ENCODE data around the gene PTPRD. TPM values are rescaled to one million over a fixed set of nuclear protein-coding genes. Genes with fewer than 3 reads are reported as not detected.

PTPRD gene
- total RNA-seq, 1 experiment from 2014 or later: 0.02 TPM

- H3K9me3 ChIP-seq (ENCODE audit: control insufficient read depth in 1 of 2, insufficient read depth in 1 of 2, low read depth in 1 of 2, low read length in 2 of 2): peaks cover 12 to 20% of the 10 kb centered on the region in 2 experiments; a peak in 3 of 4 replicates
- H3K9me2 ChIP-seq (ENCODE audit: insufficient read depth): no peaks in the 10 kb centered on the region
- CTCF ChIA-PET: no interaction called here
- H3K36me3 ChIP-seq (ENCODE audit: control insufficient read depth in 1 of 2, insufficient read depth in 2 of 2, low read length in 2 of 2): no peaks in the 10 kb centered on the region
- RAD21 ChIA-PET (ENCODE audit: low non-redundant PET in 1 of 2, low total read pairs in 2 of 2, uncharacterized antibody in 2 of 2, unreplicated experiment in 2 of 2): no interaction called here
- intact Hi-C loops (cut with micrococcal nuclease): no loop called here
- no peak overlapping the region for H3K4me3 ChIP-seq (replicated peaks in 1 of 2; ENCODE audit: low read depth in 1 of 2, low read length in 2 of 2)
- no peaks in the 10 kb centered on the region for H3K27me3 ChIP-seq (ENCODE audit: insufficient read depth, low read length)
- no peak overlapping the region for H3K27ac ChIP-seq (ENCODE audit: low read depth, low read length)
- BruUV-seq (replicated peaks): no TSS peak
- no peak overlapping the region for H3K9ac ChIP-seq (ENCODE audit: low read length)
- ATAC-seq: no peak
- H3K4me2 ChIP-seq (ENCODE audit: low read length): no peak overlapping the region
- no peaks in the 10 kb centered on the region for H3K79me2 ChIP-seq (ENCODE audit: insufficient read depth, low read length)
- H3K4me1 ChIP-seq (ENCODE audit: control insufficient read depth in 1 of 2, insufficient read depth in 2 of 2, low read length in 2 of 2): no peaks in the 10 kb centered on the region
- TF ChIP-seq MAX (IDR thresholded peaks at IDR 0.05): no peak
- no peak for TF ChIP-seq SRF (IDR thresholded peaks at IDR 0.05; ENCODE audit: low read depth)
- no peak for TF ChIP-seq ELF1 (IDR thresholded peaks at IDR 0.05; ENCODE audit: borderline replicate concordance, low read depth)
- no peak for TF ChIP-seq JUND (IDR thresholded peaks at IDR 0.05)
- TF ChIP-seq CBX3 (IDR thresholded peaks at IDR 0.05; ENCODE audit: low read depth): no peak
- no peak for TF ChIP-seq CEBPB (IDR thresholded peaks at IDR 0.05; ENCODE audit: low read depth)
- no peaks in the 10 kb centered on the region for H4K20me1 ChIP-seq (ENCODE audit: insufficient read depth)
- no peak overlapping the region for H2AFZ ChIP-seq (ENCODE audit: low read depth, low read length, poor library complexity, severe bottlenecking)
- POLR2A ChIA-PET: no interaction called here
- no peak for DNase-seq (ENCODE audit: low read depth, low spot score)
These were observed 2264.0 kb downstream of the PTPRD start for GRCh38 chr9:8348756-8349155.

- Histone ChIP-seq H3K36me3 (ENCODE audit: control insufficient read depth in 1 of 2, insufficient read depth in 2 of 2, low read length in 2 of 2) (no peaks in the 10 kb centered on the region), H3K4me1 (ENCODE audit: control insufficient read depth in 1 of 2, insufficient read depth in 2 of 2, low read length in 2 of 2) (no peaks in the 10 kb centered on the region), H2AFZ (ENCODE audit: low read depth, low read length, poor library complexity, severe bottlenecking) (no peak overlapping the region), H3K9ac (ENCODE audit: low read length) (no peak overlapping the region), H3K4me3 (replicated peaks in 1 of 2; ENCODE audit: low read depth in 1 of 2, low read length in 2 of 2) (no peak overlapping the region), H3K27me3 (ENCODE audit: insufficient read depth, low read length) (no peaks in the 10 kb centered on the region), H4K20me1 (ENCODE audit: insufficient read depth) (no peaks in the 10 kb centered on the region), H3K27ac (ENCODE audit: low read depth, low read length) (no peak overlapping the region), H3K4me2 (ENCODE audit: low read length) (no peak overlapping the region), H3K9me2 (ENCODE audit: insufficient read depth) (no peaks in the 10 kb centered on the region), H3K79me2 (ENCODE audit: insufficient read depth, low read length) (no peaks in the 10 kb centered on the region), H3K9me3 (ENCODE audit: control insufficient read depth in 1 of 2, insufficient read depth in 1 of 2, low read depth in 1 of 2, low read length in 2 of 2) (peaks cover 13 to 21% of the 10 kb centered on the region in 2 experiments; a peak in 2 of 4 replicates)
- intact Hi-C loops (cut with micrococcal nuclease): no loop called here
- no peak for ATAC-seq
- DNase-seq (ENCODE audit: low read depth, low spot score): no peak
- POLR2A ChIA-PET: no interaction called here
- no TSS peak for BruUV-seq (replicated peaks)
- CTCF ChIA-PET: no interaction called here
- RAD21 ChIA-PET (ENCODE audit: low non-redundant PET in 1 of 2, low total read pairs in 2 of 2, uncharacterized antibody in 2 of 2, unreplicated experiment in 2 of 2): no interaction called here
- TF ChIP-seq ELF1 (IDR thresholded peaks at IDR 0.05; ENCODE audit: borderline replicate concordance, low read depth): no peak
- no peak for TF ChIP-seq JUND (IDR thresholded peaks at IDR 0.05)
- TF ChIP-seq CTCF (IDR thresholded peaks at IDR 0.05 in 2 of 3, conservative IDR thresholded peaks at IDR 0.05 in 1 of 3; ENCODE audit: borderline replicate concordance in 1 of 3, insufficient read depth in 1 of 3, low read depth in 2 of 3, low read length in 2 of 3): no peak
- TF ChIP-seq CEBPB (IDR thresholded peaks at IDR 0.05; ENCODE audit: low read depth): no peak
- no peak for TF ChIP-seq YY1 (IDR thresholded peaks at IDR 0.05; ENCODE audit: extremely low read depth, insufficient replicate concordance, low read depth, low read length)
These were observed 2266.5 kb downstream of the PTPRD start for GRCh38 chr9:8346296-8346695.
